GM18907 (cell line): ENCODE measurements around the gene ATP5F1E.

ENCODE experiments used
- ATAC-seq: cut with Tn5 transposase; IDR thresholded peaks from one replicate; pipeline ENCODE4 v1.9.1; 2021; ENCODE audit warnings: mild to moderate bottlenecking, moderate library complexity; ENCODE audit not compliant: unreplicated experiment

ATP5F1E gene

GRCh38 chr20:59006864-59007664, 25.1 kb downstream of the ATP5F1E start, which contains the start of gene CTSZ:
Gene CTSZ, minus strand, starts transcription at chr20:59007254. Its CDS starts 126 bp downstream, at chr20:59007128.
- ATAC-seq = peak; percentile 19

- ATAC-seq = no peak
Observed at GRCh38 chr20:59006167-59006863, 25.8 kb downstream of the ATP5F1E start.

- ATAC-seq = no peak
Observed at GRCh38 chr20:59005523-59006166, 26.5 kb downstream of the ATP5F1E start.

GRCh38 chr20:59004763-59005522, 27.2 kb downstream of the ATP5F1E start:
- peak; percentile 71 for ATAC-seq

- peak; percentile 0 for ATAC-seq
Observed at GRCh38 chr20:59004493-59004762, 27.7 kb downstream of the ATP5F1E start.

GRCh38 chr20:59003836-59004492, 28.2 kb downstream of the ATP5F1E start:
- no peak for ATAC-seq

- ATAC-seq = no peak
Observed at GRCh38 chr20:59002874-59003399, 29.2 kb downstream of the ATP5F1E start.

GRCh38 chr20:59002388-59002787, 29.7 kb downstream of the ATP5F1E start:
- ATAC-seq = no peak

GRCh38 chr20:59001449-59002171, 30.5 kb downstream of the ATP5F1E start:
- ATAC-seq = no peak

GRCh38 chr20:59001068-59001448, 31.1 kb downstream of the ATP5F1E start:
- no peak for ATAC-seq

GRCh38 chr20:59000326-59000725, 31.8 kb downstream of the ATP5F1E start:
- no peak for ATAC-seq

- no peak for ATAC-seq
Observed at GRCh38 chr20:58998656-58999055, 33.5 kb downstream of the ATP5F1E start.

- ATAC-seq = no peak
Observed at GRCh38 chr20:58997141-58997770, 34.9 kb downstream of the ATP5F1E start.

GRCh38 chr20:58996226-58996611, 35.9 kb downstream of the ATP5F1E start:
- no peak for ATAC-seq

GRCh38 chr20:58995461-58996225, 36.5 kb downstream of the ATP5F1E start:
- no peak for ATAC-seq

GRCh38 chr20:58994390-58995159, 37.6 kb downstream of the ATP5F1E start:
- no peak for ATAC-seq

GRCh38 chr20:58993332-58994248, 38.5 kb downstream of the ATP5F1E start:
- ATAC-seq = no peak
